ENCODE data around the gene PITX3. TPM values are rescaled to one million over a fixed set of nuclear protein-coding genes. Genes with fewer than 3 reads are reported as not detected.

Gene PITX3
- total and polyA plus RNA-seq, 2 experiments from 2014 or later: 0.34 TPM; not detected in 1

- ATAC-seq (no peak), DNase-seq (ENCODE audit: low spot score) (no peak)
- Mint-ChIP-seq H3K9me3 (peaks cover 2% of the 10 kb centered on the region; the same call in 1 of the 3 replicates), H3K4me1 (peaks cover 5% of the 10 kb centered on the region; the same call in 2 of the 3 replicates), H3K36me3 (ENCODE audit: low read depth) (no peaks in the 10 kb centered on the region), H3K4me3 (no peak overlapping the region), H3K27ac (no peak overlapping the region), H3K27me3 (ENCODE audit: insufficient read depth, low read depth, poor library complexity) (peaks cover 26% of the 10 kb centered on the region)
- TF ChIP-seq REST (IDR thresholded peaks at IDR 0.05; ENCODE audit: unreplicated experiment) (no peak), STAT1 (IDR thresholded peaks at IDR 0.05; ENCODE audit: unreplicated experiment) (no peak), ZNF462 (CRISPR knock-in tag; IDR thresholded peaks at IDR 0.05) (no peak), CTCF (conservative IDR thresholded peaks at IDR 0.05; ENCODE audit: low read depth in 2 of 2) (no peak), NANOG (IDR thresholded peaks at IDR 0.05; ENCODE audit: borderline replicate concordance) (no peak), EZH2phosphoT487 (IDR thresholded peaks at IDR 0.05; ENCODE audit: unreplicated experiment) (no peak), ZNF114 (CRISPR knock-in tag; IDR thresholded peaks at IDR 0.05) (no peak), JUNB (IDR thresholded peaks at IDR 0.05; ENCODE audit: unreplicated experiment) (no peak), POLR2AphosphoS5 (IDR thresholded peaks at IDR 0.05; ENCODE audit: low read depth) (no peak), ZNF331 (CRISPR knock-in tag; IDR thresholded peaks at IDR 0.05; ENCODE audit: low read depth) (no peak), ETS1 (IDR thresholded peaks at IDR 0.05) (no peak), EZH2 (IDR thresholded peaks at IDR 0.05; ENCODE audit: low read depth, unreplicated experiment) (no peak), CREB1 (CRISPR knock-in tag; IDR thresholded peaks at IDR 0.05; ENCODE audit: low read depth) (no peak)
- Histone ChIP-seq H3K79me2 (replicated peaks; ENCODE audit: insufficient read depth) (no peaks in the 10 kb centered on the region), H3F3A (replicated peaks; ENCODE audit: low read depth) (peaks cover 5% of the 10 kb centered on the region), H3K4me3 (no peak overlapping the region), H3K27me3 (ENCODE audit: insufficient read depth) (peaks cover 42% of the 10 kb centered on the region), H2AFZ (no peak overlapping the region), H4K20me1 (replicated peaks; ENCODE audit: insufficient read depth) (peaks cover 3% of the 10 kb centered on the region; the same call in 1 of the 2 replicates), H3K4me1 (ENCODE audit: insufficient read depth) (no peaks in the 10 kb centered on the region; the same call in 1 of the 2 replicates), H3K9me2 (ENCODE audit: insufficient read depth) (no peaks in the 10 kb centered on the region), H3K36me3 (ENCODE audit: insufficient read depth) (no peaks in the 10 kb centered on the region), H3K4me2 (no peak overlapping the region), H3K27ac (ENCODE audit: low read depth) (no peak overlapping the region)
Observed at GRCh38 chr10:102222797-102223196, 18.5 kb downstream of the PITX3 start.
